B cell (primary cell): ENCODE data around the gene ZC3H15. TPM values are rescaled to one million over a fixed set of nuclear protein-coding genes. Genes with fewer than 3 reads are reported as not detected.

Experiments used
- ATAC-seq: fragments of 200-7000 bp; cut with Tn5 transposase; one replicate; pipeline ENCODE4 v1.10.0; 2021; ENCODE audit warnings: low read depth, mild to moderate bottlenecking, moderate number of reproducible peaks, moderate library complexity
- CTCF ChIA-PET: fragments of 350-600 bp; sonication (Branson Sonifier 250); formaldehyde crosslinking; loops from one replicate; lab custom pipeline; 2021; ENCODE audit warnings: antibody characterized with exemption, inconsistent platforms; lab: Charles Lee
- POLR2A ChIA-PET: fragments of 350-600 bp; sonication (Branson Sonifier 250); formaldehyde crosslinking; loops from one replicate; lab custom pipeline; 2021; ENCODE audit warnings: antibody characterized with exemption; lab: Charles Lee
- DNase-seq: peaks from one replicate; pipeline ENCODE4 v3.0.0; 2013
- H2AFZ ChIP-seq: 2 replicates; pipeline ENCODE4 v1.6.1; 2012; ENCODE audit warnings: mild to moderate bottlenecking, low read depth, low read length; ENCODE audit not compliant: insufficient read depth, poor library complexity, severe bottlenecking
- H3K27ac ChIP-seq, 2 donors: 1 replicate in 1 of 2; 2 replicates in 1 of 2; pipeline ENCODE4 v1.5.1; 2012 to 2013; ENCODE audit warnings: low read length in 2 of 2, mild to moderate bottlenecking in 2 of 2, moderate library complexity in 1 of 2
- H3K27me3 ChIP-seq, 4 experiments: fragments of 200-600 bp in 1 of 4; sonication (generic) in 1 of 4; replicated peaks in 1 of 4; 1 replicate in 2 of 4; 2 replicates in 2 of 4; pipeline versions ENCODE4 v1.6.1 to v1.7.0; 2013 to 2016; ENCODE audit warnings: low read length in 3 of 4, mild to moderate bottlenecking in 2 of 4, mixed read lengths in 1 of 4, moderate library complexity in 1 of 4; ENCODE audit not compliant: insufficient read depth in 4 of 4, control insufficient read depth in 3 of 4; ENCODE audit errors: control extremely low read depth in 1 of 4
- H3K36me3 ChIP-seq, 2 experiments: replicated peaks in 1 of 2; 1 replicate in 1 of 2; 2 replicates in 1 of 2; pipeline versions ENCODE4 v1.6.1 to v1.7.1; 2013; ENCODE audit warnings: low read length in 1 of 2; ENCODE audit not compliant: insufficient read depth in 2 of 2, control insufficient read depth in 1 of 2; ENCODE audit errors: control extremely low read depth in 1 of 2, extremely low read depth in 1 of 2
- H3K4me1 ChIP-seq, 2 donors: fragments of 200-600 bp in 1 of 2; sonication (generic) in 1 of 2; 1 replicate in 1 of 2; 2 replicates in 1 of 2; pipeline versions ENCODE4 v1.5.1 to v1.6.1; 2013 to 2017; ENCODE audit warnings: low read length in 2 of 2; ENCODE audit not compliant: control insufficient read depth in 2 of 2, insufficient read depth in 2 of 2
- H3K4me2 ChIP-seq: replicated peaks from 2 replicates; pipeline ENCODE3; 2012; ENCODE audit warnings: mild to moderate bottlenecking, low read depth, low read length; ENCODE audit not compliant: poor library complexity, severe bottlenecking
- H3K4me3 ChIP-seq, 5 experiments: fragments of 200-600 bp in 1 of 5; sonication (generic) in 1 of 5; 1 replicate in 3 of 5; 2 replicates in 2 of 5; pipeline versions ENCODE4 v1.5.1 to v1.7.0; 2011 to 2016; ENCODE audit warnings: low read length in 4 of 5, mild to moderate bottlenecking in 4 of 5, low read depth in 2 of 5, control low read depth in 1 of 5, moderate library complexity in 1 of 5; ENCODE audit not compliant: insufficient read depth in 1 of 5; ENCODE audit errors: control extremely low read depth in 1 of 5, extremely low read depth in 1 of 5
- H3K79me2 ChIP-seq: fragments of 200-600 bp; sonication (generic); one replicate; pipeline ENCODE4 v1.6.0; 2016; ENCODE audit warnings: low read length; ENCODE audit not compliant: control insufficient read depth, insufficient read depth
- H3K9ac ChIP-seq: fragments of 200-600 bp; sonication (generic); 2 replicates; pipeline ENCODE4 v1.6.1; 2017; ENCODE audit warnings: mild to moderate bottlenecking, low read length, moderate library complexity
- H3K9me3 ChIP-seq, 3 donors: one replicate each; pipeline versions ENCODE4 v1.6.1 to v1.7.1; 2013; ENCODE audit warnings: low read length in 2 of 3; ENCODE audit not compliant: control insufficient read depth in 2 of 3, insufficient read depth in 1 of 3; ENCODE audit errors: control extremely low read depth in 1 of 3
- H4K20me1 ChIP-seq: 2 replicates; pipeline ENCODE4 v1.6.0; 2012; ENCODE audit warnings: mild to moderate bottlenecking, low read length; ENCODE audit not compliant: insufficient read depth, control insufficient read depth, poor library complexity, severe bottlenecking
- H3K27ac Mint-ChIP-seq: one replicate; pipeline ENCODE4 v1.8.0; 2021; ENCODE audit warnings: mixed read lengths
- H3K27me3 Mint-ChIP-seq: one replicate; pipeline ENCODE4 v1.8.0; 2021; ENCODE audit warnings: mixed read lengths
- H3K4me1 Mint-ChIP-seq: one replicate; pipeline ENCODE4 v1.8.0; 2021; ENCODE audit warnings: mixed read lengths
- H3K4me3 Mint-ChIP-seq: one replicate; pipeline ENCODE4 v1.8.0; 2021; ENCODE audit warnings: mixed read lengths
- H3K9me3 Mint-ChIP-seq: one replicate; pipeline ENCODE4 v1.8.0; 2022; ENCODE audit warnings: mixed read lengths; ENCODE audit not compliant: insufficient read depth
- EZH2 ChIP-seq: IDR thresholded peaks from 2 replicates; pipeline ENCODE4 v1.6.1; 2012; ENCODE audit warnings: borderline replicate concordance, low read depth, mild to moderate bottlenecking, moderate library complexity, low read length; ENCODE audit not compliant: insufficient read depth, poor library complexity, severe bottlenecking
- WGBS: methylation state at CpG from one replicate; pipeline ENCODE4 v1.1.5; 2013; ENCODE audit warnings: missing lambda C conversion rate; ENCODE audit not compliant: insufficient coverage; 5-methylcytosine and 5-hydroxymethylcytosine counted together
- intact Hi-C: fragments of 100-400 bp; cut with micrococcal nuclease; formaldehyde crosslinking; loops from one replicate; pipeline ENCODE4 v1.10.0; 2022
- polyA plus RNA-seq: library from polyadenylated mRNA; depleted of rRNA; stranded (reverse); fragments of >200 nt; gene quantifications from 2 replicates; pipeline ENCODE4 v1.2.3, GENCODE V29; 2012
- total RNA-seq, 2 donors: library from RNA; stranded (reverse); fragments of 120-200 nt in 1 of 2; gene quantifications; 1 replicate in 1 of 2; 2 replicates in 1 of 2; pipeline versions ENCODE4 v1.2.3 to v1.2.4, GENCODE V29; 2013 to 2022
- TF ChIP-seq, protein P1 (sequence below): fragments of 200-600 bp; IDR thresholded peaks from one replicate; pipeline ENCODE4 v1.8.0; 2022; ENCODE audit warnings: antibody characterized with exemption, mild to moderate bottlenecking

ZC3H15 gene
- total and polyA plus RNA-seq, 2 donors (not counting 1 experiment from before 2014, with no cell fraction given), result 29.6 to 61.4 TPM

DNA sequence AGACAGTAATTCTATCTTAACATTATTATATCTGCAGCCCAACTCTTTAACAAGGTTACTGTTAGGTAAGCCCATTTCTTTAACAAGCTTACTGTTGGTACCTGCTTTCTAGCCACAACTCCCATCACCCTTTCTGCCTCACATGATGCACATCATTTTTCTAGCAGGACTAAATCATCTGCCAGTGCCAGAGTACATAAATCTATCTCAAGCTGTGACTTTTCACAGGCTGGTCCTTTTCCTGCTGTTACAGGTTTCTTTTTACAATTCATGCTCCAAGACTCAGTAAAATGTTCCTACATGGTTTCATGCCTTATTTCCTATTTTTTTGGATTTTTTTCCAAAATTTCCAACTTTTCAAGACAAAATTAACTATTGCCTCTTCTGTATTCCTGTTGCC is 30.4 kb upstream of the ZC3H15 start:
- H3K4me3 Mint-ChIP-seq, result no peak overlapping the region
- ChIA-PET CTCF (no interaction called here), POLR2A (no interaction called here)
- Histone ChIP-seq H3K9ac (no peak overlapping the region), H3K27ac (no peak overlapping the region), H4K20me1 (no peaks in the 10 kb centered on the region), H3K79me2 (no peaks in the 10 kb centered on the region), H3K4me1 (no peaks in the 10 kb centered on the region), H3K9me3 (no peaks in the 10 kb centered on the region), H3K36me3 (peaks cover 0 to 5% of the 10 kb centered on the region in 2 experiments), H3K4me2 (no peak overlapping the region), H3K4me3 (no peak overlapping the region), H3K27me3 (no peaks in the 10 kb centered on the region), H2AFZ (no peak overlapping the region)
- H3K27ac Mint-ChIP-seq, result no peak overlapping the region
- H3K4me1 Mint-ChIP-seq, result no peaks in the 10 kb centered on the region
- no peaks in the 10 kb centered on the region for H3K27me3 Mint-ChIP-seq
- no peak for DNase-seq
- H3K9me3 Mint-ChIP-seq, result no peaks in the 10 kb centered on the region
- intact Hi-C loops, result no loop called here
- no peak for TF ChIP-seq EZH2
- TF ChIP-seq, protein P1, sequence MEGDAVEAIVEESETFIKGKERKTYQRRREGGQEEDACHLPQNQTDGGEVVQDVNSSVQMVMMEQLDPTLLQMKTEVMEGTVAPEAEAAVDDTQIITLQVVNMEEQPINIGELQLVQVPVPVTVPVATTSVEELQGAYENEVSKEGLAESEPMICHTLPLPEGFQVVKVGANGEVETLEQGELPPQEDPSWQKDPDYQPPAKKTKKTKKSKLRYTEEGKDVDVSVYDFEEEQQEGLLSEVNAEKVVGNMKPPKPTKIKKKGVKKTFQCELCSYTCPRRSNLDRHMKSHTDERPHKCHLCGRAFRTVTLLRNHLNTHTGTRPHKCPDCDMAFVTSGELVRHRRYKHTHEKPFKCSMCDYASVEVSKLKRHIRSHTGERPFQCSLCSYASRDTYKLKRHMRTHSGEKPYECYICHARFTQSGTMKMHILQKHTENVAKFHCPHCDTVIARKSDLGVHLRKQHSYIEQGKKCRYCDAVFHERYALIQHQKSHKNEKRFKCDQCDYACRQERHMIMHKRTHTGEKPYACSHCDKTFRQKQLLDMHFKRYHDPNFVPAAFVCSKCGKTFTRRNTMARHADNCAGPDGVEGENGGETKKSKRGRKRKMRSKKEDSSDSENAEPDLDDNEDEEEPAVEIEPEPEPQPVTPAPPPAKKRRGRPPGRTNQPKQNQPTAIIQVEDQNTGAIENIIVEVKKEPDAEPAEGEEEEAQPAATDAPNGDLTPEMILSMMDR, result no peak
- ATAC-seq, result no peak

DNA sequence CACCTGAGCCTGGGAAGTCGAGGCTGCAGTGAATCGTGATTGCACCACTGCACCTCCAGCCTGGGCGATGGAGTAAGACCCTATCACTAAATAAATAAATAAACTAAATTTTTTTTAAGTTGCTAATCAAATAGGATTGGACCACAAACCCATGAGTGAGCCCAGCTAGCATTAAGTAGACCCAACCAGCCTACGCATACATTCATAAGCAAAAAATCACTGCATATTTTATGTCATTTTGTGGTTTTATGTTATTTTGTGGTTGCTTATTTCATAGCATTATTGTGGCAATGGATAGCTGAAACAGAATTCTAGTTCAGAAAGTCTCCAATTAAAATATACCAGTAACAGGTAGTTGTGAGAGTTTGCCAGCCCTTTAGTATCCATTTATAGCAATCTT is 29.1 kb upstream of the ZC3H15 start:
- intact Hi-C loops, result no loop called here
- Mint-ChIP-seq H3K4me1 (no peaks in the 10 kb centered on the region), H3K27ac (no peak overlapping the region), H3K9me3 (no peaks in the 10 kb centered on the region), H3K27me3 (no peaks in the 10 kb centered on the region), H3K4me3 (no peak overlapping the region)
- no peaks in the 10 kb centered on the region for H3K9me3 ChIP-seq
- H3K36me3 ChIP-seq, result peaks cover 0 to 5% of the 10 kb centered on the region in 2 experiments
- TF ChIP-seq, protein P1, result no peak
- no peak for TF ChIP-seq EZH2
- no peak overlapping the region for H2AFZ ChIP-seq
- H3K27me3 ChIP-seq, result no peaks in the 10 kb centered on the region
- H3K9ac ChIP-seq, result no peak overlapping the region
- no peak overlapping the region for H3K4me2 ChIP-seq
- H3K4me3 ChIP-seq, result no peak overlapping the region
- no peaks in the 10 kb centered on the region for H4K20me1 ChIP-seq
- no CpG with 5 or more reads among the region's 4 CpGs for WGBS
- CTCF ChIA-PET, result no interaction called here
- POLR2A ChIA-PET, result no interaction called here
- H3K4me1 ChIP-seq, result no peaks in the 10 kb centered on the region
- H3K27ac ChIP-seq, result no peak overlapping the region
- H3K79me2 ChIP-seq, result no peaks in the 10 kb centered on the region
- DNase-seq (no peak), ATAC-seq (no peak)
